ENCODE data around the gene C1QTNF6.

Gene C1QTNF6

GRCh38 chr22:37146507-37147180 lies 41.4 kb downstream of the C1QTNF6 start:
- TF ChIP-seq, protein P1, sequence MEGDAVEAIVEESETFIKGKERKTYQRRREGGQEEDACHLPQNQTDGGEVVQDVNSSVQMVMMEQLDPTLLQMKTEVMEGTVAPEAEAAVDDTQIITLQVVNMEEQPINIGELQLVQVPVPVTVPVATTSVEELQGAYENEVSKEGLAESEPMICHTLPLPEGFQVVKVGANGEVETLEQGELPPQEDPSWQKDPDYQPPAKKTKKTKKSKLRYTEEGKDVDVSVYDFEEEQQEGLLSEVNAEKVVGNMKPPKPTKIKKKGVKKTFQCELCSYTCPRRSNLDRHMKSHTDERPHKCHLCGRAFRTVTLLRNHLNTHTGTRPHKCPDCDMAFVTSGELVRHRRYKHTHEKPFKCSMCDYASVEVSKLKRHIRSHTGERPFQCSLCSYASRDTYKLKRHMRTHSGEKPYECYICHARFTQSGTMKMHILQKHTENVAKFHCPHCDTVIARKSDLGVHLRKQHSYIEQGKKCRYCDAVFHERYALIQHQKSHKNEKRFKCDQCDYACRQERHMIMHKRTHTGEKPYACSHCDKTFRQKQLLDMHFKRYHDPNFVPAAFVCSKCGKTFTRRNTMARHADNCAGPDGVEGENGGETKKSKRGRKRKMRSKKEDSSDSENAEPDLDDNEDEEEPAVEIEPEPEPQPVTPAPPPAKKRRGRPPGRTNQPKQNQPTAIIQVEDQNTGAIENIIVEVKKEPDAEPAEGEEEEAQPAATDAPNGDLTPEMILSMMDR (IDR thresholded peaks at IDR 0.05; ENCODE audit: control insufficient read depth, insufficient read depth, low read depth, low read length, missing control alignments): no peak
- DNase-seq (ENCODE audit: low read depth): no peak
- H3K4me3 ChIP-seq (ENCODE audit: control insufficient read depth, low read depth, low read length): no peak overlapping the region

DNA sequence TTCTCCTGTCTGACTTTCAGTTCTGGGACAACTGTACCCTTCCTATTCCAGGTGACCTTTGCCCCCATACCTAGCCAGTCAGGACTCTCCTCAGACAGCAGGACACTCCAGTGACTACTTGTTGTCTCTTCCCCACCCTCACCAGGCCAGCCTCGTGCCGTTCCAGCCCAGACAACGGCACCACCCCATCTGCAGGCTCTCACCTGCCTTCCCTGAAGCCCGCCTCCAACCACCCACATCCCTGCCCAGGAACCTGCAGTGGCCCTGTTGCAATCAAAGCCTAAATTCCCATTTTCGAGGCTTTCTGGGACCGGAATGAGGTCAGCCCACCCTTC lies 42.0 kb downstream of the C1QTNF6 start:
- no peak for DNase-seq (ENCODE audit: low read depth)
- TF ChIP-seq, protein P1 (IDR thresholded peaks at IDR 0.05; ENCODE audit: control insufficient read depth, insufficient read depth, low read depth, low read length, missing control alignments): no peak
- H3K4me3 ChIP-seq (ENCODE audit: control insufficient read depth, low read depth, low read length): no peak overlapping the region

- H3K4me3 ChIP-seq (ENCODE audit: control insufficient read depth, low read depth, low read length): no peak overlapping the region
- TF ChIP-seq, protein P1 (IDR thresholded peaks at IDR 0.05; ENCODE audit: control insufficient read depth, insufficient read depth, low read depth, low read length, missing control alignments): no peak
- DNase-seq (ENCODE audit: low read depth): no peak
These were observed 42.6 kb downstream of the C1QTNF6 start for GRCh38 chr22:37145180-37146050.

DNA sequence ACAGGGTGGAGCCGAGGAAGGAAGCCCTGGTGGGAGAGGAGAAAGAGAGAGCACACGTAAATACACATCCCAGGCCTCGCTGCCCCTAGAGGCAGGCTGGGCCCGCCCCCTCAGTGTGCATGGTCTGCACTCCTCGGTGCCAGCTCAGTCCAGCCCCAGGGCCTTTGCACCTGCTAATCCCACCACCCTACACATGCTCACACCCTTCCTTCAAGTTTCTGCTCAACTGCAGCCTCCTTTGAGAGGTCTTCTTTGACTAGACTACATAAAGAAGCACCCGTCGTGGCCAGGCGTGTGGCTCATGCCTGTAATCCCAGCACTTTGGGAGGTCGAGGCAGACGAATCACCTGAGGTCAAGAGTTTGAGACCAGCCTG lies 43.9 kb downstream of the C1QTNF6 start:
- no peak overlapping the region for H3K4me3 ChIP-seq (ENCODE audit: control insufficient read depth, low read depth, low read length)
- TF ChIP-seq, protein P1 (IDR thresholded peaks at IDR 0.05; ENCODE audit: control insufficient read depth, insufficient read depth, low read depth, low read length, missing control alignments): no peak
- no peak for DNase-seq (ENCODE audit: low read depth)

GRCh38 chr22:37141971-37142370 lies 46.1 kb downstream of the C1QTNF6 start:
- no peak for DNase-seq (ENCODE audit: low read depth)
- TF ChIP-seq, protein P1 (IDR thresholded peaks at IDR 0.05; ENCODE audit: control insufficient read depth, insufficient read depth, low read depth, low read length, missing control alignments): no peak
- no peak overlapping the region for H3K4me3 ChIP-seq (ENCODE audit: control insufficient read depth, low read depth, low read length)

DNA sequence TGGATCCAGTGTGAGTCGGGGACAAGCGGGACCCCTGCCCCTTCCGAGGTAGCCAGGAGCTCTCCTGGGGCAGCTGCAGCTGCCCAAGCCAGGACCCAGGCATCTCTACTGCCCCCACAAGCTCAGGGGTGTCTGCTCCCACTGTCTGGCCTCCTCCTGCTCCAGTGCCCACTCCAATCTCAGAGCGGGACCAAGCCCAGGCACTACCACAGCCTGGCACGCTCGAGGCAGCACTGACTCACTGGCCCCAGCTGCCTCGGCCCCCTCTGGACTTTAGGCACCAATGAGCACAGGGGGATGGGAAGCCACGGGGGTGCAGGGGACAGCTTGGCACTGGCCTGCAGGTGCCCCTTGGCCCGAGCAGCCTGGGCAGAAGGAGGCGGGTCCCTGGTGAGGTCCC lies 46.6 kb downstream of the C1QTNF6 start:
- TF ChIP-seq, protein P1 (IDR thresholded peaks at IDR 0.05; ENCODE audit: control insufficient read depth, insufficient read depth, low read depth, low read length, missing control alignments): no peak
- H3K4me3 ChIP-seq (ENCODE audit: control insufficient read depth, low read depth, low read length): no peak overlapping the region
- no peak for DNase-seq (ENCODE audit: low read depth)
